Measurements from ENCODE around the gene ACTMAP. TPM values are rescaled to one million over a fixed set of nuclear protein-coding genes. Genes with fewer than 3 reads are reported as not detected.

Gene ACTMAP
- total RNA-seq, 5 donors from 2014 or later (not counting 1 experiment from before 2014, with no cell fraction given): 4.7 to 8.3 (median 6.8) TPM

GRCh38 chr19:40707615-40708014, 42.7 kb downstream of the ACTMAP start:
- no peak overlapping the region for H3K4me3 ChIP-seq (ENCODE audit: control insufficient read depth in 1 of 2, extremely low read depth in 1 of 2, low read length in 1 of 2)
- H3K4me1 ChIP-seq (ENCODE audit: control insufficient read depth in 1 of 2, extremely low read depth in 1 of 2, insufficient read depth in 2 of 2, low read length in 2 of 2): peaks cover 0 to under 1% of the 10 kb centered on the region in 2 experiments
- ChIA-PET POLR2A (no interaction called here), CTCF (no interaction called here)
- Mint-ChIP-seq H3K4me1 (peaks cover 11 to 20% (median 13%) of the 10 kb centered on the region in 3 donors), H3K27ac (no peak overlapping the region), H3K36me3 (peaks cover 48% of the 10 kb centered on the region), H3K4me3 (no peak overlapping the region), H3K9me3 (no peaks in the 10 kb centered on the region), H3K27me3 (no peaks in the 10 kb centered on the region)
- ATAC-seq (replicated peaks in 1 of 4) (no peak), DNase-seq (no peak)
- H3K27ac ChIP-seq (ENCODE audit: low read length): no peak overlapping the region
- no peaks in the 10 kb centered on the region for H3K27me3 ChIP-seq (replicated peaks in 1 of 2; ENCODE audit: control insufficient read depth in 2 of 2, extremely low read depth in 1 of 2, insufficient read depth in 2 of 2, low read length in 1 of 2)
- no peaks in the 10 kb centered on the region for H3K9me3 ChIP-seq
- WGBS (ENCODE audit: insufficient coverage): 100% methylated on average over 5 of the region's 7 CpGs
- H3K36me3 ChIP-seq (ENCODE audit: control insufficient read depth in 2 of 2, extremely low read depth in 1 of 2, insufficient read depth in 1 of 2, low read length in 1 of 2): peaks cover 14 to 56% of the 10 kb centered on the region in 2 donors

GRCh38 chr19:40705950-40706619, 44.2 kb downstream of the ACTMAP start:
- ATAC-seq (replicated peaks in 1 of 4) (no peak), DNase-seq (no peak)
- Mint-ChIP-seq H3K9me3 (no peaks in the 10 kb centered on the region), H3K27me3 (no peaks in the 10 kb centered on the region), H3K4me3 (no peak overlapping the region), H3K36me3 (peaks cover 47% of the 10 kb centered on the region), H3K27ac (no peak overlapping the region), H3K4me1 (peaks cover 4 to 12% (median 5%) of the 10 kb centered on the region in 3 donors)
- Histone ChIP-seq H3K27me3 (replicated peaks in 1 of 2; ENCODE audit: control insufficient read depth in 2 of 2, extremely low read depth in 1 of 2, insufficient read depth in 2 of 2, low read length in 1 of 2) (no peaks in the 10 kb centered on the region), H3K36me3 (ENCODE audit: control insufficient read depth in 2 of 2, extremely low read depth in 1 of 2, insufficient read depth in 1 of 2, low read length in 1 of 2) (peaks cover 16 to 56% of the 10 kb centered on the region in 2 donors), H3K4me3 (ENCODE audit: control insufficient read depth in 1 of 2, extremely low read depth in 1 of 2, low read length in 1 of 2) (no peak overlapping the region), H3K27ac (ENCODE audit: low read length) (no peak overlapping the region), H3K4me1 (ENCODE audit: control insufficient read depth in 1 of 2, extremely low read depth in 1 of 2, insufficient read depth in 2 of 2, low read length in 2 of 2) (no peaks in the 10 kb centered on the region), H3K9me3 (no peaks in the 10 kb centered on the region)
- WGBS (ENCODE audit: insufficient coverage): no CpG with 5 or more reads among the region's 7 CpGs
- POLR2A ChIA-PET: no interaction called here
- CTCF ChIA-PET: interaction anchor here in 1 of 2 donors (0.7 kb wide), 2 partner anchors 28 to 129 kb away, joined by 3 to 4 read pairs; no protein-coding TSS in a partner anchor

- Mint-ChIP-seq H3K4me1 (peaks cover 2 to 12% (median 2%) of the 10 kb centered on the region in 3 donors), H3K27me3 (no peaks in the 10 kb centered on the region), H3K9me3 (no peaks in the 10 kb centered on the region), H3K36me3 (peaks cover 47% of the 10 kb centered on the region), H3K27ac (no peak overlapping the region), H3K4me3 (no peak overlapping the region)
- Histone ChIP-seq H3K9me3 (no peaks in the 10 kb centered on the region), H3K36me3 (ENCODE audit: control insufficient read depth in 2 of 2, extremely low read depth in 1 of 2, insufficient read depth in 1 of 2, low read length in 1 of 2) (peaks cover 16 to 52% of the 10 kb centered on the region in 2 donors), H3K4me3 (ENCODE audit: control insufficient read depth in 1 of 2, extremely low read depth in 1 of 2, low read length in 1 of 2) (no peak overlapping the region), H3K27me3 (replicated peaks in 1 of 2; ENCODE audit: control insufficient read depth in 2 of 2, extremely low read depth in 1 of 2, insufficient read depth in 2 of 2, low read length in 1 of 2) (no peaks in the 10 kb centered on the region), H3K4me1 (ENCODE audit: control insufficient read depth in 1 of 2, extremely low read depth in 1 of 2, insufficient read depth in 2 of 2, low read length in 2 of 2) (no peaks in the 10 kb centered on the region), H3K27ac (ENCODE audit: low read length) (no peak overlapping the region)
- 100% methylated on average over 5 of the region's 9 CpGs for WGBS (ENCODE audit: insufficient coverage)
- ChIA-PET CTCF (no interaction called here), POLR2A (no interaction called here)
- ATAC-seq (replicated peaks in 1 of 4) (no peak), DNase-seq (no peak)
Observed at GRCh38 chr19:40705362-40705651, 45.0 kb downstream of the ACTMAP start.

- Mint-ChIP-seq H3K27ac (no peak overlapping the region), H3K36me3 (peaks cover 47% of the 10 kb centered on the region), H3K4me3 (no peak overlapping the region), H3K9me3 (no peaks in the 10 kb centered on the region), H3K27me3 (no peaks in the 10 kb centered on the region), H3K4me1 (peaks cover 2 to 12% (median 2%) of the 10 kb centered on the region in 3 donors)
- Histone ChIP-seq H3K27me3 (replicated peaks in 1 of 2; ENCODE audit: control insufficient read depth in 2 of 2, extremely low read depth in 1 of 2, insufficient read depth in 2 of 2, low read length in 1 of 2) (no peaks in the 10 kb centered on the region), H3K9me3 (no peaks in the 10 kb centered on the region), H3K27ac (ENCODE audit: low read length) (no peak overlapping the region), H3K4me1 (ENCODE audit: control insufficient read depth in 1 of 2, extremely low read depth in 1 of 2, insufficient read depth in 2 of 2, low read length in 2 of 2) (no peaks in the 10 kb centered on the region), H3K4me3 (ENCODE audit: control insufficient read depth in 1 of 2, extremely low read depth in 1 of 2, low read length in 1 of 2) (no peak overlapping the region), H3K36me3 (ENCODE audit: control insufficient read depth in 2 of 2, extremely low read depth in 1 of 2, insufficient read depth in 1 of 2, low read length in 1 of 2) (peaks cover 16 to 54% of the 10 kb centered on the region in 2 donors)
- 90% methylated on average over 7 of the region's 18 CpGs for whole genome bisulfite sequencing (ENCODE audit: insufficient coverage)
- ChIA-PET CTCF (interaction anchor here in 1 of 2 donors (0.5 kb wide), 1 partner anchor 116 kb away, joined by 3 read pairs; no protein-coding TSS in a partner anchor), POLR2A (no interaction called here)
- ATAC-seq (replicated peaks in 1 of 4) (no peak), DNase-seq (no peak)
Observed at GRCh38 chr19:40704491-40705361, 45.6 kb downstream of the ACTMAP start.

GRCh38 chr19:40703029-40703755, 47.1 kb downstream of the ACTMAP start:
- ChIA-PET POLR2A (no interaction called here), CTCF (no interaction called here)
- Mint-ChIP-seq H3K4me1 (peaks cover 0 to 12% (median 0%) of the 10 kb centered on the region in 3 donors), H3K27ac (no peak overlapping the region), H3K9me3 (no peaks in the 10 kb centered on the region), H3K4me3 (no peak overlapping the region), H3K36me3 (peaks cover 39% of the 10 kb centered on the region), H3K27me3 (no peaks in the 10 kb centered on the region)
- Histone ChIP-seq H3K27ac (ENCODE audit: low read length) (no peak overlapping the region), H3K36me3 (ENCODE audit: control insufficient read depth in 2 of 2, extremely low read depth in 1 of 2, insufficient read depth in 1 of 2, low read length in 1 of 2) (peaks cover 16 to 49% of the 10 kb centered on the region in 2 donors), H3K4me3 (ENCODE audit: control insufficient read depth in 1 of 2, extremely low read depth in 1 of 2, low read length in 1 of 2) (no peak overlapping the region), H3K27me3 (replicated peaks in 1 of 2; ENCODE audit: control insufficient read depth in 2 of 2, extremely low read depth in 1 of 2, insufficient read depth in 2 of 2, low read length in 1 of 2) (no peaks in the 10 kb centered on the region), H3K4me1 (ENCODE audit: control insufficient read depth in 1 of 2, extremely low read depth in 1 of 2, insufficient read depth in 2 of 2, low read length in 2 of 2) (no peaks in the 10 kb centered on the region), H3K9me3 (no peaks in the 10 kb centered on the region)
- ATAC-seq (replicated peaks in 1 of 4): no peak
- no peak for DNase-seq
- 94% methylated on average over 16 of the region's 24 CpGs for WGBS (ENCODE audit: insufficient coverage)

- H3K9me3 ChIP-seq: no peaks in the 10 kb centered on the region
- H3K4me1 ChIP-seq (ENCODE audit: control insufficient read depth in 1 of 2, extremely low read depth in 1 of 2, insufficient read depth in 2 of 2, low read length in 2 of 2): no peaks in the 10 kb centered on the region
- Mint-ChIP-seq H3K27ac (no peak overlapping the region), H3K27me3 (no peaks in the 10 kb centered on the region), H3K4me3 (no peak overlapping the region), H3K36me3 (peaks cover 39% of the 10 kb centered on the region), H3K9me3 (no peaks in the 10 kb centered on the region), H3K4me1 (peaks cover 0 to 8% (median 0%) of the 10 kb centered on the region in 3 donors)
- H3K27ac ChIP-seq (ENCODE audit: low read length): no peak overlapping the region
- H3K36me3 ChIP-seq (ENCODE audit: control insufficient read depth in 2 of 2, extremely low read depth in 1 of 2, insufficient read depth in 1 of 2, low read length in 1 of 2): peaks cover 16 to 48% of the 10 kb centered on the region in 2 donors
- 93% methylated on average over 10 of the region's 18 CpGs for WGBS (ENCODE audit: insufficient coverage)
- ChIA-PET CTCF (no interaction called here), POLR2A (no interaction called here)
- ATAC-seq (replicated peaks in 1 of 4) (no peak), DNase-seq (no peak)
- no peak overlapping the region for H3K4me3 ChIP-seq (ENCODE audit: control insufficient read depth in 1 of 2, extremely low read depth in 1 of 2, low read length in 1 of 2)
- H3K27me3 ChIP-seq (replicated peaks in 1 of 2; ENCODE audit: control insufficient read depth in 2 of 2, extremely low read depth in 1 of 2, insufficient read depth in 2 of 2, low read length in 1 of 2): no peaks in the 10 kb centered on the region
Observed at GRCh38 chr19:40702337-40703012, 47.8 kb downstream of the ACTMAP start.

Measured in T-cell (primary cell).